GM12878 (cell line): ENCODE results near the gene AFMID. TPM values are rescaled to one million over a fixed set of nuclear protein-coding genes. Genes with fewer than 3 reads are reported as not detected.

Source experiments
- FOXK2 ChIP-seq: fragments of 450-650 bp; IDR thresholded peaks from 2 replicates; pipeline ENCODE4 v1.6.1; 2017; ENCODE audit warnings: mild to moderate bottlenecking, moderate library complexity
- HCFC1 ChIP-seq: fragments of 150-350 bp; IDR thresholded peaks from 2 replicates; pipeline ENCODE4 v1.6.1; 2014; ENCODE audit warnings: low read length
- MYB ChIP-seq: fragments of 150-350 bp; IDR thresholded peaks from 2 replicates; pipeline ENCODE4 v1.6.1; 2014; ENCODE audit warnings: mild to moderate bottlenecking, low read depth, low read length, borderline replicate concordance
- NFYB ChIP-seq: IDR thresholded peaks from 2 replicates; pipeline ENCODE4 v1.6.1; 2011; ENCODE audit warnings: low read depth, mild to moderate bottlenecking, low read length, improper control_type of control experiment, moderate library complexity; ENCODE audit not compliant: insufficient read depth
- NKRF ChIP-seq: fragments of 450-650 bp; conservative IDR thresholded peaks from 2 replicates; pipeline ENCODE4 v1.6.1; 2017; ENCODE audit warnings: mild to moderate bottlenecking, moderate library complexity
- RAD21 ChIP-seq: IDR thresholded peaks from 2 replicates; pipeline ENCODE4 v1.6.1; 2011; ENCODE audit warnings: mild to moderate bottlenecking, low read depth, low read length, moderate library complexity; ENCODE audit not compliant: insufficient read depth
- ZBED1 ChIP-seq: IDR thresholded peaks from 2 replicates; pipeline ENCODE4 v1.6.1; 2016; ENCODE audit warnings: borderline replicate concordance
- polyA plus RNA-seq, 11 experiments: library from polyadenylated mRNA; depleted of rRNA in 4 of 11; unstranded in 6 of 11; stranded (reverse) in 5 of 11; fragments of >200 nt; fragmentation: Nextera tagmentation in 4 of 11; fragmentation: Illumina TruSeq in 1 of 11; extraction: Ambion mirVana in 4 of 11; extraction: Trizol in 1 of 11; gene quantifications; 1 replicate in 1 of 11; 2 replicates in 10 of 11; pipeline versions ENCODE4 v1.2.1 to v1.2.3, GENCODE V29; 2011 to 2016; ENCODE audit warnings: inconsistent platforms in 2 of 11, missing spikeins in 2 of 11, low read depth in 1 of 11
- total RNA-seq, 4 experiments: library from RNA; depleted of rRNA in 3 of 4; stranded (reverse); fragments of >200 nt in 3 of 4; fragmentation: Illumina TruSeq in 1 of 4; extraction: Trizol in 1 of 4; gene quantifications; 2 replicates each; pipeline versions ENCODE4 v1.2.1 to v1.2.3, GENCODE V29; 2013 to 2021
- TF ChIP-seq, protein P1 (sequence below): fragments of 450-650 bp; IDR thresholded peaks from 2 replicates; pipeline ENCODE4 v1.6.1; 2016; ENCODE audit warnings: mild to moderate bottlenecking, moderate library complexity, borderline replicate concordance

AFMID gene
- total and polyA plus RNA-seq, 10 of the 15 experiments (the other 5 are each of a cell fraction or from before 2014, with no cell fraction given) = 36.1 to 98.8 (median 51.6) TPM

GRCh38 chr17:78168242-78168902 lies 18.8 kb upstream of the AFMID start, which contains the start of gene SYNGR2 (continued):
- TF ChIP-seq, protein P1, sequence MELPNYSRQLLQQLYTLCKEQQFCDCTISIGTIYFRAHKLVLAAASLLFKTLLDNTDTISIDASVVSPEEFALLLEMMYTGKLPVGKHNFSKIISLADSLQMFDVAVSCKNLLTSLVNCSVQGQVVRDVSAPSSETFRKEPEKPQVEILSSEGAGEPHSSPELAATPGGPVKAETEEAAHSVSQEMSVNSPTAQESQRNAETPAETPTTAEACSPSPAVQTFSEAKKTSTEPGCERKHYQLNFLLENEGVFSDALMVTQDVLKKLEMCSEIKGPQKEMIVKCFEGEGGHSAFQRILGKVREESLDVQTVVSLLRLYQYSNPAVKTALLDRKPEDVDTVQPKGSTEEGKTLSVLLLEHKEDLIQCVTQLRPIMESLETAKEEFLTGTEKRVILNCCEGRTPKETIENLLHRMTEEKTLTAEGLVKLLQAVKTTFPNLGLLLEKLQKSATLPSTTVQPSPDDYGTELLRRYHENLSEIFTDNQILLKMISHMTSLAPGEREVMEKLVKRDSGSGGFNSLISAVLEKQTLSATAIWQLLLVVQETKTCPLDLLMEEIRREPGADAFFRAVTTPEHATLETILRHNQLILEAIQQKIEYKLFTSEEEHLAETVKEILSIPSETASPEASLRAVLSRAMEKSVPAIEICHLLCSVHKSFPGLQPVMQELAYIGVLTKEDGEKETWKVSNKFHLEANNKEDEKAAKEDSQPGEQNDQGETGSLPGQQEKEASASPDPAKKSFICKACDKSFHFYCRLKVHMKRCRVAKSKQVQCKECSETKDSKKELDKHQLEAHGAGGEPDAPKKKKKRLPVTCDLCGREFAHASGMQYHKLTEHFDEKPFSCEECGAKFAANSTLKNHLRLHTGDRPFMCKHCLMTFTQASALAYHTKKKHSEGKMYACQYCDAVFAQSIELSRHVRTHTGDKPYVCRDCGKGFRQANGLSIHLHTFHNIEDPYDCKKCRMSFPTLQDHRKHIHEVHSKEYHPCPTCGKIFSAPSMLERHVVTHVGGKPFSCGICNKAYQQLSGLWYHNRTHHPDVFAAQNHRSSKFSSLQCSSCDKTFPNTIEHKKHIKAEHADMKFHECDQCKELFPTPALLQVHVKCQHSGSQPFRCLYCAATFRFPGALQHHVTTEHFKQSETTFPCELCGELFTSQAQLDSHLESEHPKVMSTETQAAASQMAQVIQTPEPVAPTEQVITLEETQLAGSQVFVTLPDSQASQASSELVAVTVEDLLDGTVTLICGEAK = no peak
- TF ChIP-seq RAD21 (no peak), ZBED1 (no peak), MYB (no peak), HCFC1 (no peak), FOXK2 (no peak), NFYB (no peak), NKRF (peak; percentile 81)
